IMR-90 (cell line): ENCODE results near the gene GLS. TPM values are rescaled to one million over a fixed set of nuclear protein-coding genes. Genes with fewer than 3 reads are reported as not detected.

Experiments used
- ATAC-seq: fragments of 200-7000 bp; cut with Tn5 transposase; 2 replicates; pipeline ENCODE4 v1.9.1; 2020; ENCODE audit warnings: low read depth, mild to moderate bottlenecking, moderate library complexity
- BruUV-seq: library from RNA; stranded (reverse); fragments of 400-500 nt; replicated peaks from 2 replicates; lab custom pipeline; 2021; lab: Mats Ljungman, UMichigan
- CTCF ChIA-PET: fragments of 300-600 bp; formaldehyde crosslinking; extraction: SDS; loops from one replicate; lab custom pipeline; 2021; ENCODE audit warnings: antibody characterized with exemption; lab: Yijun Ruan, JAX
- POLR2A ChIA-PET: fragments of 300-600 bp; sonication (Branson Sonifier 250); formaldehyde crosslinking; loops from one replicate; lab custom pipeline; 2022; ENCODE audit warnings: antibody characterized with exemption; ENCODE audit not compliant: unreplicated experiment; lab: Charles Lee
- DNase-seq: peaks from one replicate; pipeline ENCODE4 v3.0.0; 2013
- H2AFZ ChIP-seq: replicated peaks from 2 replicates; pipeline ENCODE3; 2013; ENCODE audit warnings: low read length, mild to moderate bottlenecking; ENCODE audit not compliant: poor library complexity
- H2AK5ac ChIP-seq: 2 replicates; pipeline ENCODE4 v1.6.1; 2013; ENCODE audit warnings: low read depth, low read length, inconsistent platforms
- H2AK9ac ChIP-seq: replicated peaks from 2 replicates; pipeline ENCODE3; 2013; ENCODE audit warnings: mild to moderate bottlenecking, low read depth, low read length, moderate library complexity; ENCODE audit not compliant: poor library complexity
- H2BK120ac ChIP-seq: 2 replicates; pipeline ENCODE4 v1.6.1; 2013; ENCODE audit warnings: low read depth, low read length, inconsistent platforms
- H2BK15ac ChIP-seq: 3 replicates; pipeline ENCODE4 v1.6.1; 2013; ENCODE audit warnings: low read depth, low read length, inconsistent platforms
- H2BK20ac ChIP-seq: 2 replicates; pipeline ENCODE4 v1.6.1; 2013; ENCODE audit warnings: low read depth, mild to moderate bottlenecking, inconsistent platforms, low read length, moderate library complexity
- H2BK5ac ChIP-seq: 2 replicates; pipeline ENCODE4 v1.6.1; 2013; ENCODE audit warnings: mild to moderate bottlenecking, low read depth, low read length, inconsistent platforms; ENCODE audit not compliant: poor library complexity, severe bottlenecking
- H3K14ac ChIP-seq: replicated peaks from 2 replicates; pipeline ENCODE4 v1.6.1; 2013; ENCODE audit warnings: low read depth, low read length, inconsistent platforms
- H3K18ac ChIP-seq: 2 replicates; pipeline ENCODE4 v1.6.1; 2013; ENCODE audit warnings: low read depth, low read length, control low read depth
- H3K23ac ChIP-seq: 2 replicates; pipeline ENCODE4 v1.6.1; 2013; ENCODE audit warnings: low read depth, low read length, inconsistent platforms
- H3K27ac ChIP-seq: 2 replicates; pipeline ENCODE4 v1.5.1; 2013; ENCODE audit warnings: mild to moderate bottlenecking, control low read depth, low read length; ENCODE audit not compliant: insufficient read depth
- H3K27me3 ChIP-seq: 2 replicates; pipeline ENCODE4 v1.6.1; 2013; ENCODE audit warnings: low read length; ENCODE audit not compliant: control insufficient read depth, insufficient read depth
- H3K36me3 ChIP-seq: 2 replicates; pipeline ENCODE4 v1.6.1; 2013; ENCODE audit warnings: low read length, mixed read lengths; ENCODE audit not compliant: control insufficient read depth, insufficient read depth
- H3K4ac ChIP-seq: 2 replicates; pipeline ENCODE4 v1.6.1; 2013; ENCODE audit warnings: low read depth, low read length, inconsistent platforms
- H3K4me1 ChIP-seq: 2 replicates; pipeline ENCODE4 v1.6.1; 2013; ENCODE audit warnings: low read length, mixed read lengths; ENCODE audit not compliant: control insufficient read depth, insufficient read depth
- H3K4me2 ChIP-seq: 2 replicates; pipeline ENCODE4 v1.6.1; 2013; ENCODE audit warnings: low read depth, mild to moderate bottlenecking, control low read depth, low read length, moderate library complexity
- H3K4me3 ChIP-seq: 2 replicates; pipeline ENCODE4 v1.5.1; 2013; ENCODE audit warnings: low read depth, mild to moderate bottlenecking, control low read depth, low read length, moderate library complexity; ENCODE audit not compliant: insufficient read depth
- H3K56ac ChIP-seq: 2 replicates; pipeline ENCODE4 v1.6.1; 2013; ENCODE audit warnings: low read length, inconsistent platforms; ENCODE audit not compliant: insufficient read depth; ENCODE audit errors: extremely low read depth
- H3K79me1 ChIP-seq, 2 experiments: 2 replicates each; pipeline ENCODE4 v1.6.1; 2013; ENCODE audit warnings: low read length in 2 of 2, inconsistent platforms in 1 of 2, low read depth in 1 of 2
- H3K9ac ChIP-seq: 2 replicates; pipeline ENCODE4 v1.6.1; 2013; ENCODE audit warnings: low read depth, low read length, control low read depth
- H3K9me1 ChIP-seq: 2 replicates; pipeline ENCODE4 v1.6.1; 2013; ENCODE audit warnings: low read length, inconsistent platforms; ENCODE audit not compliant: insufficient read depth
- H3K9me3 ChIP-seq: 2 replicates; pipeline ENCODE4 v1.6.1; 2013; ENCODE audit warnings: low read length; ENCODE audit not compliant: control insufficient read depth, insufficient read depth
- H4K20me1 ChIP-seq: 2 replicates; pipeline ENCODE4 v1.6.1; 2013; ENCODE audit warnings: low read length, inconsistent platforms; ENCODE audit not compliant: insufficient read depth
- H4K5ac ChIP-seq: 2 replicates; pipeline ENCODE4 v1.6.1; 2013; ENCODE audit warnings: mild to moderate bottlenecking, low read depth, low read length, control low read depth
- H4K8ac ChIP-seq, 2 experiments: 2 replicates each; pipeline ENCODE4 v1.6.1; 2013; ENCODE audit warnings: low read depth in 2 of 2, low read length in 2 of 2, control low read depth in 1 of 2, inconsistent platforms in 1 of 2
- H4K91ac ChIP-seq: 2 replicates; pipeline ENCODE4 v1.6.1; 2013; ENCODE audit warnings: low read depth, low read length, inconsistent platforms; ENCODE audit not compliant: insufficient read depth
- CHD1 ChIP-seq: IDR thresholded peaks from 2 replicates; pipeline ENCODE4 v1.6.1; 2012; ENCODE audit warnings: low read depth, low read length, improper control_type of control experiment
- CTCF ChIP-seq: conservative IDR thresholded peaks from 2 replicates; pipeline ENCODE4 v1.5.1; 2012; ENCODE audit warnings: mild to moderate bottlenecking, low read depth, low read length, improper control_type of control experiment
- ELK1 ChIP-seq: fragments of 150-350 bp; IDR thresholded peaks from 2 replicates; pipeline ENCODE4 v1.6.1; 2016; ENCODE audit warnings: low read depth, mild to moderate bottlenecking, low read length, moderate library complexity, borderline replicate concordance
- FOS ChIP-seq: fragments of 150-350 bp; IDR thresholded peaks from 2 replicates; pipeline ENCODE4 v1.6.1; 2016; ENCODE audit warnings: low read depth, low read length
- POLR2A ChIP-seq: IDR thresholded peaks from 2 replicates; pipeline ENCODE4 v1.6.1; 2012; ENCODE audit warnings: mild to moderate bottlenecking, low read depth, low read length
- RAD21 ChIP-seq: IDR thresholded peaks from 2 replicates; pipeline ENCODE4 v1.6.1; 2012; ENCODE audit warnings: low read length, improper control_type of control experiment
- RCOR1 ChIP-seq: IDR thresholded peaks from 2 replicates; pipeline ENCODE4 v1.6.1; 2012; ENCODE audit warnings: mild to moderate bottlenecking, low read length, improper control_type of control experiment; ENCODE audit not compliant: insufficient replicate concordance
- SMC3 ChIP-seq: fragments of 150-350 bp; IDR thresholded peaks from 2 replicates; pipeline ENCODE4 v1.6.1; 2016; ENCODE audit warnings: low read depth, mild to moderate bottlenecking, antibody characterized with exemption, low read length, moderate library complexity
- USF2 ChIP-seq: fragments of 150-350 bp; IDR thresholded peaks from 2 replicates; pipeline ENCODE4 v1.6.1; 2017; ENCODE audit warnings: mild to moderate bottlenecking, antibody characterized with exemption, low read length, low read depth
- WGBS, 2 experiments: methylation state at CpG; one replicate each; pipeline versions ENCODE4 v1.1.5 to v1.1.7; 2013; ENCODE audit warnings: missing lambda C conversion rate in 2 of 2; ENCODE audit not compliant: insufficient read length in 1 of 2; ENCODE audit errors: extremely low coverage in 2 of 2; 5-methylcytosine and 5-hydroxymethylcytosine counted together
- dilution Hi-C: fragments of 300-500 bp; cut with HindIII; formaldehyde crosslinking; loops from one replicate; pipeline ENCODE4 v1.14.3; 2018; ENCODE audit warnings: low sequenced_read_pairs; ENCODE audit not compliant: unreplicated experiment
- in situ Hi-C: fragments of 300-500 bp; cut with MboI; formaldehyde crosslinking; loops from 3 replicates; pipeline ENCODE4 v1.14.3; 2019; ENCODE audit warnings: low sequenced_read_pairs, inconsistent platforms, mixed read lengths
- intact Hi-C: fragments of 100-400 bp; cut with micrococcal nuclease; formaldehyde crosslinking; loops from 2 replicates; pipeline ENCODE4 v1.10.0; 2022
- polyA plus RNA-seq, 3 experiments: library from polyadenylated mRNA; depleted of rRNA; stranded (reverse); fragments of >200 nt; gene quantifications; 2 replicates each; pipeline ENCODE4 v1.2.3, GENCODE V29; 2012; ENCODE audit warnings: low replicate concordance in 1 of 3
- total RNA-seq: library from RNA; depleted of rRNA; stranded (reverse); fragments of >200 nt; gene quantifications from 2 replicates; pipeline ENCODE4 v1.2.3, GENCODE V29; 2012

The GLS gene
- total and polyA plus RNA-seq, 2 of the 4 experiments (the other 2 are of a cell fraction): 87.5 to 130 TPM

- TF ChIP-seq ELK1 (no peak), CHD1 (no peak)
Observed at GRCh38 chr2:190979906-190980629, 99.4 kb downstream of the GLS start (continued).

- Histone ChIP-seq H3K9ac (no peak overlapping the region), H2BK5ac (no peak overlapping the region), H3K14ac (no peak overlapping the region), H3K4me2 (peak overlapping the region; percentile 11), H4K91ac (no peak overlapping the region), H3K56ac (no peak overlapping the region), H3K9me1 (peaks cover 19% of the 10 kb centered on the region), H3K18ac (no peak overlapping the region), H3K4ac (no peak overlapping the region; the same call in 1 of the 2 replicates), H4K8ac (no peak overlapping the region), H3K27ac (no peak overlapping the region), H2AFZ (no peak overlapping the region), H2BK15ac (no peak overlapping the region), H3K4me3 (no peak overlapping the region), H3K36me3 (peaks cover 55% of the 10 kb centered on the region), H4K5ac (no peak overlapping the region), H2BK20ac (no peak overlapping the region), H3K79me1 (peaks cover 0 to 25% of the 10 kb centered on the region in 2 experiments; a peak in 3 of 4 replicates), H2AK9ac (no peak overlapping the region), H3K4me1 (peaks cover 5% of the 10 kb centered on the region), H3K23ac (no peak overlapping the region), H4K20me1 (peaks cover 47% of the 10 kb centered on the region), H2AK5ac (no peak overlapping the region; the same call in 1 of the 2 replicates), H3K27me3 (no peaks in the 10 kb centered on the region), H2BK120ac (no peak overlapping the region), H3K9me3 (no peaks in the 10 kb centered on the region)
- intact Hi-C loops: loop anchor here (1.0 kb wide), 1 partner anchor 199 kb away; no protein-coding TSS in a partner anchor
- ATAC-seq: no peak
- no peak for DNase-seq
- no TSS peak for BruUV-seq
- in situ Hi-C loops: no loop called here
- CTCF ChIA-PET: no interaction called here
- POLR2A ChIA-PET: no interaction called here
- dilution Hi-C loops: no loop called here
- WGBS, 2 experiments: 10 to 100% methylated on average over 1 to 2 of the region's 10 CpGs
- TF ChIP-seq CHD1 (no peak), SMC3 (no peak), POLR2A (no peak), CTCF (no peak), FOS (no peak), ELK1 (no peak), RCOR1 (no peak), USF2 (no peak), RAD21 (no peak)
Observed at GRCh38 chr2:190980630-190981209, 100.1 kb downstream of the GLS start.
